HG02970 (cell line): Measurements from ENCODE around the gene SLC27A4.

Experiments used
- ATAC-seq: cut with Tn5 transposase; IDR thresholded peaks from one replicate; pipeline ENCODE4 v1.9.1; 2021; ENCODE audit warnings: mild to moderate bottlenecking, moderate library complexity, moderate number of reproducible peaks; ENCODE audit not compliant: unreplicated experiment, low FRiP score

SLC27A4 gene

DNA sequence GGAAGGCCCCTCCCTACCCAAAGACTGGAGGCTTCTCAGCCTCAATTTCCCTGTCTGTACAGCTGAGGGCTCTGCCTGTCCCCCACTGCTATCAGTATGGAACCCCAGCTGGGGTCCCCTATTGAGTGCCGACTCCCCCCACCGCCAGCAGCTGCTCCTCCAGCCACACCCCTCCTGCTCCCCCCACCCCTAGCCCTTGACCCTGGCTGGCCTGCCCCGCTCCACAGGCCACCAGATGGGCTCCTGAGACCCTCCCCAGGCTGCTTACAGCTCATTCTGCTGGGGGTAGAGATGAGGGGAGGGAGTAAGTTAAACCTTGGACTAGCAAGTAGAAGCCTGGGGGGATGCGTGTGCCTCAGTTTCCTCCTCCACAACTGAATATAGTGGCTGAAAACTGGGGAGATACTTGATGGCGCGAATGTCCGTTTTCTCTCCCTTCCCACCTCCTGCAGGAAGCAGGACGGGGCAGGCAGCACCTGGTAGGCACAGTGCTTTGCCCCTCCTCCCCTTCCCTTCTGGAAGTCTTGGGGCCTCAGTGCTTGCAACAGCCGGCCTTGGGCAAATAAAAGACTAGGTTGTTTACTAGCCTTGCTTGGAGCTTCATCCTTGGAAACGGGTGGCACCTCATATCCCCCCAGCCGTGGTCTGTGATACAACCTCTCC, 50.0 kb downstream of the SLC27A4 start:
- no peak for ATAC-seq

- no peak for ATAC-seq
These were observed 50.7 kb downstream of the SLC27A4 start for GRCh38 chr9:128390813-128391711.

GRCh38 chr9:128391956-128392301, 51.6 kb downstream of the SLC27A4 start:
- no peak for ATAC-seq

DNA sequence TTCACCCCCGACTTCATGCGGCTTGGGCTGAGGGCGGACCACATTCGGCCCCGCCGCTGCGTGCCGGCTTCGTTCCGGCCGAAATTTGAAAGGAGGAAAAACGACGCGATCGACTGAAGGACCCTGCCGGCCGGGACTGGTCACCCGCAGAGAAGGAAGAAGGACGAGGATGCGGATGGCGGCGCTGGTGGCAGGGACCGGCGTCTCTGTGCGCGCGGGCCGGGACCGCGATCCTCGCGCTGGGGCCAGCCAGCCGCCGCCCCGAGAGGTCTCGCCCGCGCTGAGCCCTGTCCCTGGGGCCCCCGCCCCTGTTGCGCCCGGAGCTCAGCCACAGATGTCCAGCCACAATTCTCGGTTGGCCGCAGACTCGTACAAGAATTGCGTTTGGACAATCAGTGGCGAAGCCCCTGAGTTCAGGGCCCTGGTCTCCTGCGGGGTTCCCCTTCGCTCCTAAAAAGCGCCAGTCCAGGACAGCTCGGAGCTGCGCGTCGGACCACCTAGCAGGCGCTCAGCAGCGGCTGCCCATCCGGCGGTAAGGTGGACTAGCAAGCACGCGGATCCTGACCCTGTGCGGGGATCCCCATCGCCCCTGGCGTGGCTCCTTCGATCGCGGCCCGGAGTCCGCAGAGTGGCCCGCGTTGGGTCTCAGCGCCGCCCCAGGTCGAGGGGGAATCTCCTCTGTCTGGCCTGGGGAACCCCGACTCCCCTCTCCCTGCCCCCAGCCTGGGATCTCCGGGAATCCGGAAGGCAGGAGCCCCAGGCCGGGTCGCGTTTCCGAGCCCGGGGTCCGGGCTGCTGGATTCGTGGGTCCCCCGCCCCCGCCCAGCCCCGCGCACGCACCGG, 52.2 kb downstream of the SLC27A4 start:
- ATAC-seq = no peak

GRCh38 chr9:128393145-128393775, 52.9 kb downstream of the SLC27A4 start:
- no peak for ATAC-seq

GRCh38 chr9:128393970-128394369, 53.6 kb downstream of the SLC27A4 start:
- no peak for ATAC-seq

DNA sequence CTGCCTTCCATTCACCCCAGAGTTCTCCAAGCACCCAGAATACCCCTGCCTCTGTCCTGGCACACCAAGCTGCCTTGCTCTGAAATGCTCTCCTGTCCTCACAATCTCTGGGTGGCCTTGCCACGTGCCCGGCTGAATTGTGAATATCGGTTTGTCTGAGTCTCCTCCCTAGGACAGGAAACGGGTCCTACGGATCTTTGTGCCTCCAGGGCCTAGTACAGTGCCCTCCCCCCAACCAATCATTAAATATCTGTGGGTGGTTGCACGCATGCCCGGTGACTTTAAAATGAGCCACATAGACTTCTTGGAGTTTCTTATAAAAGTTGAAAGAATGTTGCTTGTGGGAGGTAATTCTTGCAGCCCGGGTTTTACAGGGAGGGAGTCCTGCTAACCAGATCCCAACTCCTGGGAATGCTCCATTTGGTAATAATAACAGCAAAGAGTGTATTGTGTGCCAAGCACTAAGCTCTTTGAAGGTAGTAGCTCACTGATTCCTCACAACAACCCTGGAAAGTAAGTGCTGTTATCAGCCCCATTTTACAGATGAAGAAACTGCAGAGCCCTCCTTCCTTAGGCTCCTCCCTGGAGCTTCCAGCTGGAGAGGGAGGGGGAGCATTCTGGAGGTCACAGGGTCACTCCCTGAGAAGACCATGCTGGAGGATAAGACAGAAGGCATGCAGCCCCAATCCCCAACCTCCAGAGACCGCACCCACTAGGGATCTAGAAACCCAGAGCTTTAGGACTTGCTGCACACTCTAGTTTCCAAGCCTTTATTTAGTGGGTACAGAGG, 54.2 kb downstream of the SLC27A4 start:
- ATAC-seq = no peak

DNA sequence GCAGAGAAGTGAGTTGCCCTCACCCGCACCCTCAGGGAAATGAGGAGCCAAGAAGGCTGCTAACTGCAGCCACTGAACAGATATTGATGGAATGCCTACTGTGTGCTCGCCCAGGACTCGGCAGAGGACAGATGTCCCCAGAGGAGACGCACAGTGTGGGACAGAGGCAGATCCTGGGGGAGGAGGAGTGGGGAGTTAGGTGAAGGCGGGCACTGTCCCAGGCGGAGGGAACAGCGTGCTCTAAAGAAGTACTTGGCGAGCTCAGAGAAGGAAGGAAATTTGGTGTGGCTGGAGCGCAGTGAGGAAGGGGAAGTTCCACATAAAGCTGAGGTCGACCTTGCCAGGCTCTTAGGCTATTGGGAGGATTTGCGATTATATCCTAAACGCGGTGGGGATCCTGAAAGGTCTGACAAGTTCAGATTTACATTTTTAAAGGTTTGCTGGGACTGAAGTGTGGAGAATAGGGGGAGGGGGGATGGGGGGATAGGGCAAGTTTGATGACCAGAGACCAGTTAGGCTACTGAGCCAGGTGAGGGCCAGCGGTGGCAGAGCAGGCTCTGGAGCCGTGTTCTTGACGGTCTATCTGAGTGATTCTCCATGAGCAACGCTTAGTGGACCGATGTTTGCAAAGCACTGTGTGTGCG, 56.8 kb downstream of the SLC27A4 start:
- ATAC-seq = no peak

GRCh38 chr9:128397831-128398230, 57.5 kb downstream of the SLC27A4 start:
- no peak for ATAC-seq

DNA sequence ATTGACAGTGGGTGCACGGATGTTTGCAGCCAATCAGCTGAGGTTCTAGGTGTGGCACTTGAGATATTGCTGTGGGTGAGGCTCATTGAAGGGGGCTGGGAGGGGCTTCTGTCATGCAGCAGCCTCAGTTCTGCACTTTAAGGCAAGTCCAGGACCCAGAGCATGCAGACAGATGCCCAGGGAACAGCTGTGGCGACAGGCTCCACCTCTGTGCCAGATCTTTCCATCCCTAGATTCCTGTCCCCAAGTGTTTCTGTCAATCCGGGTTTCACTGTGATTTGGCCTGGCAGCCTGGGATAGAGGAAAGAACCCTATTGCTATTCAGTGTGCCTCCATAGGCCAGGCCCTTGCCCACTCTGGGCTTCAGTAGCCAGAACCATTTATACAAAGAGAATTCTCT, 59.5 kb downstream of the SLC27A4 start:
- no peak for ATAC-seq

DNA sequence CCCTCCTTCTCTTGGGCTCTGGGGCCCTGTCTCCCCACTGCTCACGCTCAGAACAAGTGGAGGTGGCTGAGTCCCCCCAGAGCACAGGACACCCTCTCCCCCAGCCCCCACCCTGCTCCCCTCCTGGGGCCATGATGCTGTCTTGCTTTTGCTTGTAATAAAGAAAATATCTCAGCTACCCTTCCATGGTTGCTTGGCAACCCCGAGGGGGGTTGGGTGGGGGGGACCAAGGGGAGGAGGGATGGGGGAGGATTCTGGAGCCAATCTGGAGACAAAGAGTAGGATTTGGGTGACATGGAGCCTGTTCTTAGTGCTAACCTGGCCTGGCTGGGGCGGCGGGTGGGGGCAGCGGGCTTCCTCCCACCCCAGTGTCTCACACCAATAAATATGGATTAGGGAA, 64.2 kb downstream of the SLC27A4 start:
- no peak for ATAC-seq

DNA sequence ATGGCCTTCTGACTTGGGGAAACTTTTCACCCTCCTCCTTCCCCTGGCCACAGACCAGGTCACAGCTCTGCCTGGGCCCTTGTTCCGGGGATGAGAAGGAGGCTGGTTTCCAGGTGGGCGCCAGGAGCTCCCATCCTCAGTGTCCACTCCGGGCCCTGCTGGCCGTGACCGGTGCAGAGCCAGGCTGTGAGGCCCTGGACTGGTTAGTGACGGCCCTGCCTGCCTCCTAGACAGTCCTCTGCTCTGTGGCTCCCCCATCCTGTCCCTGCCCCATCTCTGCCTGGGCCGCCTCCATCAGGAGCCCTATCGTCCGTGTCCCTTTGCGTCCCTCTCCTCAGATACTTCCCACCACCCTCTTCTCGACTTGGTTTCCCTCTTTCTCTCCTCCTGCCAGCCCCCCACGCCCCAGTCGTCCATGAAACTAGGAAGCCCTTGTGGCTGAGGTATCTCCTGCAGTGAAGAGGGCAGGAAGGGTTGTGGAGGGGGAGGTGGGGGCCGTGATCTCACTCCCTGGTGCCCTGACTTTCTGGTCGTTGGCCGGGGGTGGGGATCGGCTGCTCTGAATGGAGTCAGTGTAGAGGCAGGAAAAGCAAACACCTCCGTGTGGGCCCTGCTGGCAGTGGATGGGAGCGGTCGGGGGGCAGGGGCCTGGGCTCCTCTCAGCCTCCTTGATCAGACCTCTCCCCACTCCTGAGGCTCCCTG, 64.9 kb downstream of the SLC27A4 start:
- no peak for ATAC-seq

DNA sequence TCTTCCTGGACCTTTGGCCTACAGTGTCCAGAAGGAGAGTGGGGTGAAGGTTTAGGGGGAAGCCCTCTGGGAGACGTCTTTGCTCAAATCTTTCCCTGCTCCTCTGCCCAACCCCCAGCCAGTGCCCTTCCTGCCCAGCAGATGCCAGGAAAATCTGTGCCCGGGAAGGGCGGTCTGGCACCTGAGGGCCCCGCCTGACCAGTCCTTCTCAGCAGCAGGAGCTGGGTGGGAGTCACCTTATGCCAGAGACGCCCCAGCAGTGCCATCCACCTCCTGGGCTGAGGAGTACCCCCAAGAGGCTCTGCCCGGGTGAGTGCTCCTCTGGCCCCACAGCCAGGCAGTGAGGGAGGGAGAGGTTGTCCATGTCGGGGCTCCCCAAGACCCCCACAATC, 65.4 kb downstream of the SLC27A4 start:
- ATAC-seq = no peak

- ATAC-seq = no peak
These were observed 66.6 kb downstream of the SLC27A4 start for GRCh38 chr9:128406848-128407391.

- no peak for ATAC-seq
These were observed 68.7 kb downstream of the SLC27A4 start for GRCh38 chr9:128408963-128409431.

- no peak for ATAC-seq
These were observed 69.1 kb downstream of the SLC27A4 start for GRCh38 chr9:128409450-128409849.

GRCh38 chr9:128409978-128410377, 69.7 kb downstream of the SLC27A4 start:
- ATAC-seq = no peak
